Neural progenitor cell (in vitro differentiated cells): ENCODE data around the gene FLAD1. TPM values are rescaled to one million over a fixed set of nuclear protein-coding genes. Genes with fewer than 3 reads are reported as not detected.

Source experiments
- DNase-seq: peaks from one replicate; pipeline ENCODE4 v3.0.0-alpha.2; 2016; ENCODE audit warnings: low spot score
- H2AFZ ChIP-seq: fragments of 200-600 bp; sonication (generic); replicated peaks from 2 replicates; pipeline ENCODE4 v1.6.1; 2016; ENCODE audit warnings: antibody characterized with exemption
- H3F3A ChIP-seq: fragments of 200-600 bp; sonication (generic); 2 replicates; pipeline ENCODE4 v1.6.1; 2016; ENCODE audit warnings: antibody characterized with exemption, low read depth
- H3K27ac ChIP-seq: fragments of 200-600 bp; sonication (generic); 2 replicates; pipeline ENCODE4 v1.5.1; 2016; ENCODE audit warnings: mild to moderate bottlenecking
- H3K27me3 ChIP-seq: fragments of 200-600 bp; sonication (generic); 2 replicates; pipeline ENCODE4 v1.6.1; 2016; ENCODE audit warnings: mild to moderate bottlenecking, moderate library complexity
- H3K36me3 ChIP-seq: fragments of 200-600 bp; sonication (generic); 2 replicates; pipeline ENCODE4 v1.5.1; 2016
- H3K4me1 ChIP-seq: fragments of 200-600 bp; sonication (generic); 2 replicates; pipeline ENCODE4 v1.6.1; 2016; ENCODE audit warnings: mixed run types
- H3K4me2 ChIP-seq: fragments of 200-600 bp; sonication (generic); 2 replicates; pipeline ENCODE4 v1.6.1; 2016
- H3K4me3 ChIP-seq: fragments of 200-600 bp; sonication (generic); 2 replicates; pipeline ENCODE4 v1.5.1; 2016
- H3K79me2 ChIP-seq: fragments of 200-600 bp; sonication (generic); 2 replicates; pipeline ENCODE4 v1.6.1; 2016; ENCODE audit warnings: low read depth
- H3K9ac ChIP-seq: fragments of 200-600 bp; sonication (generic); 2 replicates; pipeline ENCODE4 v1.6.1; 2016
- H3K9me3 ChIP-seq: fragments of 200-600 bp; sonication (generic); 2 replicates; pipeline ENCODE4 v1.5.1; 2016; ENCODE audit warnings: low read depth
- H4K20me1 ChIP-seq: fragments of 200-600 bp; sonication (generic); 2 replicates; pipeline ENCODE4 v1.6.1; 2016; ENCODE audit warnings: low read depth
- H3K27ac Mint-ChIP-seq: 3 replicates; pipeline ENCODE4 v1.8.0; 2021; ENCODE audit warnings: mixed read lengths
- H3K27me3 Mint-ChIP-seq: 2 replicates; pipeline ENCODE4 v1.8.0; 2022; ENCODE audit warnings: low read depth, mild to moderate bottlenecking, inconsistent platforms, moderate library complexity, mixed read lengths; ENCODE audit not compliant: insufficient read depth
- H3K36me3 Mint-ChIP-seq: 3 replicates; pipeline ENCODE4 v1.8.0; 2021; ENCODE audit warnings: mixed read lengths
- H3K4me1 Mint-ChIP-seq: 3 replicates; pipeline ENCODE4 v1.8.0; 2021; ENCODE audit warnings: mixed read lengths
- H3K4me3 Mint-ChIP-seq: 3 replicates; pipeline ENCODE4 v1.8.0; 2021; ENCODE audit warnings: mild to moderate bottlenecking, moderate library complexity, mixed read lengths
- H3K9me3 Mint-ChIP-seq: 3 replicates; pipeline ENCODE4 v1.8.0; 2020; ENCODE audit warnings: mixed read lengths
- CTCF ChIP-seq: fragments of 200-600 bp; sonication (generic); IDR thresholded peaks from 2 replicates; pipeline ENCODE4 v1.5.1; 2017; ENCODE audit warnings: antibody characterized with exemption, mild to moderate bottlenecking
- EZH2 ChIP-seq: fragments of 200-600 bp; sonication (generic); IDR thresholded peaks from 2 replicates; pipeline ENCODE4 v1.6.1; 2017; ENCODE audit warnings: antibody characterized with exemption, mild to moderate bottlenecking, moderate library complexity
- EZH2phosphoT487 ChIP-seq: fragments of 200-600 bp; sonication (generic); IDR thresholded peaks from 2 replicates; pipeline ENCODE4 v1.6.1; 2017; ENCODE audit warnings: antibody characterized with exemption
- total RNA-seq: library from RNA; depleted of rRNA; stranded (reverse); fragments of >200 nt; gene quantifications from 2 replicates; pipeline ENCODE4 v1.2.3, GENCODE V29; 2015; ENCODE audit warnings: low replicate concordance

The FLAD1 gene
- total RNA-seq, 1 donor from 2014 or later: 19.3 TPM

- Histone ChIP-seq H3K4me3 (peak overlapping the region; percentile 44), H3K9ac (no peak overlapping the region), H3K4me1 (peaks cover 31% of the 10 kb centered on the region), H3K4me2 (peak overlapping the region; percentile 58), H3F3A (peaks cover 29% of the 10 kb centered on the region), H3K9me3 (no peaks in the 10 kb centered on the region), H3K36me3 (no peaks in the 10 kb centered on the region), H3K27me3 (no peaks in the 10 kb centered on the region), H2AFZ (no peak overlapping the region), H3K27ac (peak overlapping the region; percentile 66), H3K79me2 (peaks cover 12% of the 10 kb centered on the region), H4K20me1 (peaks cover 5% of the 10 kb centered on the region)
- TF ChIP-seq EZH2phosphoT487: no peak
- TF ChIP-seq CTCF: peak; percentile 98
- peak; percentile 95 for DNase-seq
- Mint-ChIP-seq H3K9me3 (no peaks in the 10 kb centered on the region), H3K36me3 (peaks cover 2% of the 10 kb centered on the region), H3K27ac (no peak overlapping the region), H3K27me3 (peaks cover 14% of the 10 kb centered on the region), H3K4me1 (peaks cover 35% of the 10 kb centered on the region), H3K4me3 (peak overlapping the region; percentile 79)
These were observed 34.1 kb downstream of the FLAD1 start for GRCh38 chr1:155017041-155017945.

- peak overlapping the region; percentile 79 for H3K4me3 Mint-ChIP-seq
- no peak for DNase-seq
- no peak overlapping the region for H2AFZ ChIP-seq
- H3K36me3 Mint-ChIP-seq: peaks cover 2% of the 10 kb centered on the region
- peaks cover 26% of the 10 kb centered on the region for H3K4me1 ChIP-seq
- peaks cover 14% of the 10 kb centered on the region for H3K27me3 Mint-ChIP-seq
- no peak overlapping the region for H3K27ac ChIP-seq
- H3K9me3 Mint-ChIP-seq: no peaks in the 10 kb centered on the region
- peaks cover 25% of the 10 kb centered on the region for H3F3A ChIP-seq
- H3K9me3 ChIP-seq: no peaks in the 10 kb centered on the region
- H3K4me2 ChIP-seq: peak overlapping the region; percentile 58
- H4K20me1 ChIP-seq: peaks cover 5% of the 10 kb centered on the region
- peaks cover 5% of the 10 kb centered on the region for H3K79me2 ChIP-seq
- peaks cover 29% of the 10 kb centered on the region for H3K4me1 Mint-ChIP-seq
- H3K36me3 ChIP-seq: no peaks in the 10 kb centered on the region
- no peak overlapping the region for H3K27ac Mint-ChIP-seq
- TF ChIP-seq CTCF: no peak
- no peak for TF ChIP-seq EZH2phosphoT487
- no peak for TF ChIP-seq EZH2
- H3K4me3 ChIP-seq: peak overlapping the region; percentile 44
- H3K27me3 ChIP-seq: no peaks in the 10 kb centered on the region
- H3K9ac ChIP-seq: no peak overlapping the region
These were observed 34.8 kb downstream of the FLAD1 start for GRCh38 chr1:155017946-155018316.

- H2AFZ ChIP-seq: no peak overlapping the region
- TF ChIP-seq CTCF (no peak), EZH2phosphoT487 (no peak)
- peaks cover 16% of the 10 kb centered on the region for H3K27me3 Mint-ChIP-seq
- H3K36me3 Mint-ChIP-seq: peaks cover 2% of the 10 kb centered on the region
- peak overlapping the region; percentile 40 for H3K4me2 ChIP-seq
- peaks cover 25% of the 10 kb centered on the region for H3K4me1 Mint-ChIP-seq
- H3K9me3 Mint-ChIP-seq: no peaks in the 10 kb centered on the region
- H3K27ac ChIP-seq: peak overlapping the region; percentile 50
- H3K9me3 ChIP-seq: no peaks in the 10 kb centered on the region
- H3K27me3 ChIP-seq: no peaks in the 10 kb centered on the region
- no peak overlapping the region for H3K9ac ChIP-seq
- peaks cover 25% of the 10 kb centered on the region for H3F3A ChIP-seq
- peak overlapping the region; percentile 53 for H3K4me3 Mint-ChIP-seq
- H3K36me3 ChIP-seq: no peaks in the 10 kb centered on the region
- no peak overlapping the region for H3K4me3 ChIP-seq
- peak; percentile 46 for DNase-seq
- H4K20me1 ChIP-seq: peaks cover 5% of the 10 kb centered on the region
- H3K27ac Mint-ChIP-seq: peak overlapping the region; percentile 71
- H3K79me2 ChIP-seq: no peaks in the 10 kb centered on the region
- H3K4me1 ChIP-seq: peaks cover 26% of the 10 kb centered on the region
These were observed 35.6 kb downstream of the FLAD1 start for GRCh38 chr1:155018617-155019348.
